Mesodermal cell (in vitro differentiated cells): Measurements from ENCODE around the gene GPC3.

Experiments used
- H3K27ac ChIP-seq: 2 replicates; pipeline ENCODE4 v1.7.0; 2013; ENCODE audit warnings: mild to moderate bottlenecking, low read depth, low read length, moderate library complexity; ENCODE audit not compliant: severe bottlenecking
- H3K36me3 ChIP-seq: 2 replicates; pipeline ENCODE4 v1.7.1; 2013; ENCODE audit warnings: mild to moderate bottlenecking, low read length, moderate library complexity; ENCODE audit not compliant: control insufficient read depth, insufficient read depth
- H3K4me1 ChIP-seq: one replicate; pipeline ENCODE4 v1.7.1; 2013; ENCODE audit warnings: mild to moderate bottlenecking, low read length; ENCODE audit not compliant: insufficient read depth, control insufficient read depth, poor library complexity, severe bottlenecking
- H3K4me3 ChIP-seq: 2 replicates; pipeline ENCODE4 v1.7.0; 2013; ENCODE audit warnings: low read length, control low read depth, mild to moderate bottlenecking; ENCODE audit not compliant: insufficient read depth, poor library complexity, severe bottlenecking; ENCODE audit errors: extremely low read depth
- H3K9me3 ChIP-seq: 2 replicates; pipeline ENCODE4 v1.7.1; 2013; ENCODE audit warnings: mild to moderate bottlenecking, low read length, moderate library complexity; ENCODE audit not compliant: control insufficient read depth
- WGBS, 2 experiments: methylation state at CpG; one replicate each; pipeline ENCODE4 v1.1.5; 2013; ENCODE audit warnings: missing lambda C conversion rate in 2 of 2; ENCODE audit not compliant: insufficient coverage in 2 of 2; 5-methylcytosine and 5-hydroxymethylcytosine counted together

Gene GPC3

DNA sequence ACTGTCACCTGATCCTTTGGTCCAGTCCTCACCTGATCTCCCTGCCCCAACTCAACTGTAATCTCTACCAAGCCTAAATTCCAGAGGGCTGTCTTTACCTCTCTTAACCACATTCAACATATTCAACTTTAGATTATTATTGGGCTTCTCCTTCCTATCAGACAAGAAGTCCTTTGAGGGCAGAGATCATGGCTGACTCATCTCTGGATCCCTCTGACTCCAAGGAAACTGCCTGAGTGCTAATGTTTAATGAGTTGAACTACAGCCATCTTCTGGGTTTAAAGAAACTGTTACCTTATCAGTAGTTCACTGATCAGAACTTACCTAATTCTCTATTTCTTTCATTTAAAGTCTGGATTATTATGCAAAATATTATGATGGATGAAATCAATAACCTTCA, 135.7 kb downstream of the GPC3 start:
- Histone ChIP-seq H3K4me1 (peaks cover 12% of the 10 kb centered on the region), H3K27ac (no peak overlapping the region), H3K36me3 (no peaks in the 10 kb centered on the region), H3K4me3 (no peak overlapping the region), H3K9me3 (no peaks in the 10 kb centered on the region)

- H3K36me3 ChIP-seq: no peaks in the 10 kb centered on the region
- H3K4me1 ChIP-seq: peaks cover 12% of the 10 kb centered on the region
- H3K4me3 ChIP-seq: no peak overlapping the region
- 100% methylated on average over 1 of the region's 6 CpGs; no CpG with 5 or more reads in 1 of the 2 experiments for WGBS, 2 experiments
- H3K9me3 ChIP-seq: no peaks in the 10 kb centered on the region
- H3K27ac ChIP-seq: no peak overlapping the region
Measured at GRCh38 chrX:133847340-133847994, 137.9 kb downstream of the GPC3 start.

DNA sequence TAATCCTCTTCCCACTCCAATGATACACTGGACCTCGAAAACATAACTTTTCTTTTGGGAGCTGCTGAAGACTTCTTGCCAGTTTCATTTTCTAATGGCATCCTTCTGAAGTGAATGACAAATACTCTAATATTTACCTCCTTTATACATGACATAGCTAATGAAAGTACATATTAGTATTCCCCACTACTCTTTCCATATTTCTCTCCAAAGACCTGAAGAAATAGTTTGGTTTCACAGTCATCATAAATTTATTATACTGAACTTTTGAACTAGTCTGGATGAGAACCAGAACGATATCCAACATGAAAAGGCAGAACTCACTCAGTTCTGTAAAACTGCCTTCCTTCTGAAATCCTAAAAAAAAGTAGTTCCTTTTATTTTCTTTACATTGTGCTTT, 139.1 kb downstream of the GPC3 start:
- no peaks in the 10 kb centered on the region for H3K9me3 ChIP-seq
- H3K27ac ChIP-seq: no peak overlapping the region
- peaks cover 12% of the 10 kb centered on the region for H3K4me1 ChIP-seq
- 83% methylated on average over 1 of the region's 2 CpGs; no CpG with 5 or more reads in 1 of the 2 experiments for WGBS, 2 experiments
- no peak overlapping the region for H3K4me3 ChIP-seq
- H3K36me3 ChIP-seq: no peaks in the 10 kb centered on the region

DNA sequence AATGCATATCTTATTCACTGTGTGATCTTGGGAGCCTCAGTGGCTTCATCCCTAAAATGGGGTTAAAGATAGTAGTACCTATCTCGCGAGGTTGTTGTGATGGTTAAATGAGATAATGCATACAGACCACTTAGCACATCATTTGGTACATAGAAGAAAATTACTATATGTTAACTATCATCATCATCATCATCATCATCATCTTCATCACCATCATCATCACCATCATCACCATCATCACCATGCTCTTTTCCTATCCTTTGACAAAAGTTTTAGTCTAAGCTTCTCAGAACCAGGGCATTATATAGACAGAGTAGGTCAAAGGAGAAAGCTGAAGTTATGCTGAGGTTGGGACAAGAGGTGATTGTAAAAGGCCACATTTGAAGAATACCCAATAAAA, 145.0 kb downstream of the GPC3 start:
- no peaks in the 10 kb centered on the region for H3K36me3 ChIP-seq
- no peak overlapping the region for H3K4me3 ChIP-seq
- H3K4me1 ChIP-seq: no peaks in the 10 kb centered on the region
- H3K9me3 ChIP-seq: no peaks in the 10 kb centered on the region
- WGBS, 2 experiments: no CpG with 5 or more reads among the region's 2 CpGs
- no peak overlapping the region for H3K27ac ChIP-seq

DNA sequence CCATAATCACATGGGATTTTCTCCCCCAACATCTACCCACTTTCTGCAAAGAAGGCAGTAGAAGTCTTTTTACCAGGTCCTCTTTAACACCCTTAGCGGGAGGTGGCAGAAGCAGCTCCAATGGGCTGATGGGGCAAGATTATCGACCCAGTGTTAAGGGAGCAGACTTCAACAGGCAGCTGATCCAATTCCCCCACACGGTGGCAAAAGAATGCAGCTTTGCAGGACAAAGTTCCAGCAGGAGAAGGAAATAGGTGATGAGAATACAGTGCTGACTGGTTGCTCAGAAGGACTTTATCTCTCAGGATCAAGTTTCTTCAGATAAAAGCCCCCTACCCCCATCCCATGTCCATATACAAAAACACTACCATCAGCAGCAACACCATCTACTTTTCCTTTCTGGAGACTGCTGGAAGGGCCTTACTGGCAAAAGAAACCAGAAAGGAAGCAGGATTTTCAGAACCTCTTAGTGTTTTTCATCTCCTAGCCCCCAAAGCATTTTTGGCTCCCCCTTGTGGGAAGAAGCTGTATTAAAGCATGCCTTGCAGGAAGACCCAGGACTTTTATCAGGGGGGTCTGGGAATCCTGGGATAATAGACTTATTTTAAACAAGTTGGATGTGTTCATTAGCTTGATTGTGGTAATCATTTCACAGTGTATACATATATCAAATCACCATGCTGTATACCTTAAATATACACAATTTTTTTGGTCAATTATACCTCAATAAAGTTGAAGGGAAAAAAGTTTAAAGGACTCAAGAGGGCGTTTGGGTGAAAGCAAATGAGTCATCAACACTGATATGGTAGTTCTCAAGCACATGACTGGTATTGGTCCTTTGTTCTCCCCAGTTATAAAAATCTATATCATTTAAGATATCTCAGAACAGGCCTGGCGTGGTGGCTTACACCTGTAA, 146.4 kb downstream of the GPC3 start:
- no peaks in the 10 kb centered on the region for H3K36me3 ChIP-seq
- no peaks in the 10 kb centered on the region for H3K4me1 ChIP-seq
- H3K4me3 ChIP-seq: no peak overlapping the region
- no peak overlapping the region for H3K27ac ChIP-seq
- no peaks in the 10 kb centered on the region for H3K9me3 ChIP-seq
- no CpG with 5 or more reads among the region's 5 CpGs for WGBS, 2 experiments

- Histone ChIP-seq H3K9me3 (no peaks in the 10 kb centered on the region), H3K27ac (no peak overlapping the region), H3K36me3 (no peaks in the 10 kb centered on the region), H3K4me3 (no peak overlapping the region), H3K4me1 (no peaks in the 10 kb centered on the region)
- no CpG with 5 or more reads among the region's 2 CpGs for WGBS, 2 experiments
Measured at GRCh38 chrX:133837091-133837490, 148.3 kb downstream of the GPC3 start.

DNA sequence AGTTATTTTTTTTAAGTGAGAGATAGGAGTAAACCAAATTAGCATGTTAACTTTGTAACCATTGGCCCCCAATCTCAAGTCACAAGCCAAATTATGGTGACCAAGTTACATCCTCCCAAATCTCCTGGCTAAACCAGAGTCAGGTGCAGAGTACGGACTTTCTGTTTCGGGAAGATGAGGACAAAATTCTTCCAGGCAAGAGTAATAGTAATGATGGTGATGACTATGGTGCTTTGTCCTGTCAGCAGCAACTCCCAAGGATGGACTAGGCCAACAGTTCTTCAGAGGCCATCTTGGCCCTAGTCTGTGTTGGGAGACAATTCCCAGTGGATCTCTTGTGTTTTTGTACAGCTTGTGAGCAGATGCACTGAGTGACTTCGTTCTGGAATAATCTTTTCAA, 148.8 kb downstream of the GPC3 start:
- WGBS, 2 experiments: 100% methylated on average over 1 of the region's 3 CpGs; no CpG with 5 or more reads in 1 of the 2 experiments

GRCh38 chrX:133834771-133835170, 150.6 kb downstream of the GPC3 start:
- WGBS, 2 experiments: no CpG with 5 or more reads among the region's 1 CpG
- no peaks in the 10 kb centered on the region for H3K36me3 ChIP-seq

More for the DNA sequence above, 148.8 kb downstream of the GPC3 start:
- H3K36me3 ChIP-seq: no peaks in the 10 kb centered on the region
- H3K4me1 ChIP-seq: no peaks in the 10 kb centered on the region
- no peak overlapping the region for H3K4me3 ChIP-seq
- H3K9me3 ChIP-seq: no peaks in the 10 kb centered on the region
- no peak overlapping the region for H3K27ac ChIP-seq

DNA sequence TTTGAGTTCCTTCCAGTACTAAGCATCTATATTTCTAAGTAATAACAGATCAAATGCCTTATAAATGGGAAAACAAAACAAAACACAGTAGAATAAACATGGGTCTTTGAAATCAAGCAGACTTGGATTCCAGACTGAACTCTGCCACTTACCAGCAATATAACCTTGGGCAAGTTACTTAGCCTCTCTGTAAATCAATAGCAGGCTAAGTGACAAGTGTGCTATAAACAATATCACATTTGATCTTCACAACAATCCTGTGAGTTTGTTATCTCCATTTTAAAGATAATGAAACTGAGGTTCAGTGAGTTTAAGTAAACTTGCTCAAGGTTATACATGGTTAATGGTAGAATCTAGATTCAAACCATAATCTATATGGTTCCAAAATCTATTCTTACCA, 165.8 kb downstream of the GPC3 start:
- H3K4me1 ChIP-seq: no peaks in the 10 kb centered on the region
- no peak overlapping the region for H3K4me3 ChIP-seq
- H3K36me3 ChIP-seq: no peaks in the 10 kb centered on the region
- no peaks in the 10 kb centered on the region for H3K9me3 ChIP-seq
- no peak overlapping the region for H3K27ac ChIP-seq

More at GRCh38 chrX:133834771-133835170, 150.6 kb downstream of the GPC3 start:
- Histone ChIP-seq H3K4me3 (no peak overlapping the region), H3K9me3 (no peaks in the 10 kb centered on the region), H3K4me1 (no peaks in the 10 kb centered on the region), H3K27ac (no peak overlapping the region)

DNA sequence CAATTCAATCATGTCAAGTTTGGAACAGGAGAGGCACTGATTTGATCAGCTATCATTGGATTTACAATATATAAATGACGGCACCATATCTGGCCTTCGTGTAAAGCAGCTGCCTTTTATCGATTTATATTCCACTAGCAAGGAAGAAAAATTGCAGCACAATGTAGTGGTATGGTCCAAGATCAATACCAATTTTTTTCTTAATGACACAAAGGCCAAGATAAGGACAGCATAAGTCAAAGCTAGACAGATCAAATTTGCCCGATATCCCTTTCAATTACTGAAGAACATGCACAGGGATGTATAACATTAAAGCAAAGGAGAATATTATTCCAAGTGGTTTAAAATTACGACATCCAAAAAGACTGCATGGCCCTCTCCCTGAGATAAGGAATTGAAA, 167.4 kb downstream of the GPC3 start:
- WGBS, 2 experiments: no CpG with 5 or more reads among the region's 5 CpGs
- Histone ChIP-seq H3K36me3 (no peaks in the 10 kb centered on the region), H3K9me3 (no peaks in the 10 kb centered on the region), H3K27ac (no peak overlapping the region), H3K4me1 (peaks cover 3% of the 10 kb centered on the region), H3K4me3 (no peak overlapping the region)

GRCh38 chrX:133815496-133815895, 169.9 kb downstream of the GPC3 start:
- Histone ChIP-seq H3K9me3 (no peaks in the 10 kb centered on the region), H3K4me3 (no peak overlapping the region), H3K36me3 (no peaks in the 10 kb centered on the region), H3K27ac (no peak overlapping the region), H3K4me1 (peaks cover 6% of the 10 kb centered on the region)
- no CpG with 5 or more reads among the region's 1 CpG for WGBS, 2 experiments
